ENCODE results near the gene GTF2H1. TPM values are rescaled to one million over a fixed set of nuclear protein-coding genes. Genes with fewer than 3 reads are reported as not detected.

The GTF2H1 gene
- total RNA-seq, 4 donors from 2014 or later, result 33.5 to 77.4 (median 54.8) TPM

DNA sequence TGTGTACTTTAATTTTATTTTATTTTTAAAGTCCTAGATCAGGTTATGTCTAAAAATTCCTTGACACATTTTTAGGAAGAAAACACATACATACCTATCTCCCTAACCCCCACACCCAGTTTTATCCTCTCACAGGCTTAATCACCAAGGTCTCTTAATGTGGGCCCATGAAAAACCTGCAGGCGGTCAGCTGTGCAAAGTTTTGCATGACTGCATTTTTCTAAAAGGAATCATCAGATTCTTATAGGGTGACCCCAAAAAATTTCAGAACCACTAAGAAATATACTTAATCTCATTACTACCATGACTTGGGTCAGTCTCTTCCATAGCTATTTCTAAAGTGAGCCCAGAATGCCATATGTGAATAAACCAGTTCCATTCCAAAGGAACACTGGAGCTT lies 36.5 kb upstream of the GTF2H1 start:
- TF ChIP-seq, protein P1, sequence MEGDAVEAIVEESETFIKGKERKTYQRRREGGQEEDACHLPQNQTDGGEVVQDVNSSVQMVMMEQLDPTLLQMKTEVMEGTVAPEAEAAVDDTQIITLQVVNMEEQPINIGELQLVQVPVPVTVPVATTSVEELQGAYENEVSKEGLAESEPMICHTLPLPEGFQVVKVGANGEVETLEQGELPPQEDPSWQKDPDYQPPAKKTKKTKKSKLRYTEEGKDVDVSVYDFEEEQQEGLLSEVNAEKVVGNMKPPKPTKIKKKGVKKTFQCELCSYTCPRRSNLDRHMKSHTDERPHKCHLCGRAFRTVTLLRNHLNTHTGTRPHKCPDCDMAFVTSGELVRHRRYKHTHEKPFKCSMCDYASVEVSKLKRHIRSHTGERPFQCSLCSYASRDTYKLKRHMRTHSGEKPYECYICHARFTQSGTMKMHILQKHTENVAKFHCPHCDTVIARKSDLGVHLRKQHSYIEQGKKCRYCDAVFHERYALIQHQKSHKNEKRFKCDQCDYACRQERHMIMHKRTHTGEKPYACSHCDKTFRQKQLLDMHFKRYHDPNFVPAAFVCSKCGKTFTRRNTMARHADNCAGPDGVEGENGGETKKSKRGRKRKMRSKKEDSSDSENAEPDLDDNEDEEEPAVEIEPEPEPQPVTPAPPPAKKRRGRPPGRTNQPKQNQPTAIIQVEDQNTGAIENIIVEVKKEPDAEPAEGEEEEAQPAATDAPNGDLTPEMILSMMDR (IDR thresholded peaks at IDR 0.05), result no peak
- TF ChIP-seq POLR2A (IDR thresholded peaks at IDR 0.05), result no peak
- DNase-seq, result no peak
- peaks cover 12 to 97% (median 21%) of the 10 kb centered on the region in 3 donors for H3K36me3 ChIP-seq
- WGBS, 2 donors, result 100% methylated on average over 1 of the region's 1 CpG
- no peaks in the 10 kb centered on the region for H3K27me3 ChIP-seq
- intact Hi-C loops (cut with DNase I), result no loop called here
- H3K9me3 ChIP-seq, result no peaks in the 10 kb centered on the region
- H3K27ac ChIP-seq, result no peak overlapping the region
- H3K4me3 ChIP-seq, result no peak overlapping the region
- H3K4me1 ChIP-seq, result no peaks in the 10 kb centered on the region

DNA sequence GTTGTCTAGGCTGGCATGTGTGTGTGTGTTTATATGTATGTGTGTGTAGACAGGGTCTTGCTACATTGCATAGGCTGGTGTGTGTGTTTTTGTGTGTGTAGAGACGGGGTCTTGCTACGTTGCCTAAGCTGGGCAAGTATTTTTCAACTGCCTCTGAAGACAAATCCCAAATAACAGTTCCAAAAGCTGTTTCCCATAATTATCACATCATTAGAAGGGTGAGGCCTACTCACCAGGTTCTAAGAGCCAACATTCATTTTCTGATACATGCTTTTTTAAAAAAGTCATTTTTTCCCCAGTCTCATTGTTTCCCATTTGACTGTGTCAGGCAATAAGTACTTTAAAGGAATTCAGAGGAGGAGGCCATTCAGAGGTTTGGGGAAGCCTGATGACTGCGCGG lies 33.5 kb upstream of the GTF2H1 start:
- H3K4me1 ChIP-seq, result no peaks in the 10 kb centered on the region
- H3K9me3 ChIP-seq, result no peaks in the 10 kb centered on the region
- TF ChIP-seq POLR2A (IDR thresholded peaks at IDR 0.05), result no peak
- H3K27me3 ChIP-seq, result no peaks in the 10 kb centered on the region
- intact Hi-C loops (cut with DNase I), result no loop called here
- no peak for DNase-seq
- peaks cover 12 to 99% (median 17%) of the 10 kb centered on the region in 3 donors for H3K36me3 ChIP-seq
- H3K27ac ChIP-seq, result no peak overlapping the region
- 95 to 100% methylated on average over 4 of the region's 4 CpGs for WGBS, 2 donors
- no peak overlapping the region for H3K4me3 ChIP-seq

DNA sequence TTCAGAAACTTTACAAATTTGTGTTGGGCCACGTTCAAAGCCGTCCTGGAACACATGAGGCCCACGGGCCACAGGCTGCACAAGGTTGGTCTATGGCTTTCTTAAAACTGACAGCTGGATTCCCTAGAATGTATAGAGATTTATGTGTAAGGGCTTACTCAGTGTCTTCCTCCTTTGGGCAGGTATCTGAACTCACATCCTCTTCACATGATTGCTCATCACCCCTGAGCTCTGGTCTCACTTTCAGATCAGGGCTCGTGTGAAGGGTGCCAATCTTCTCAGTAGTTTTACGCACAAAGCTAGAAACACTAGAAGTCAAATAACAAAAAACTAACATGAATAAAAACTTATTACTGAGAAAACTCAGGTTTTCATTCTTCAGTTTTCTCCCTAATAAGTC lies 27.5 kb upstream of the GTF2H1 start:
- Histone ChIP-seq H3K27ac (no peak overlapping the region), H3K4me1 (no peaks in the 10 kb centered on the region), H3K4me3 (no peak overlapping the region), H3K27me3 (no peaks in the 10 kb centered on the region), H3K9me3 (no peaks in the 10 kb centered on the region), H3K36me3 (peaks cover 0 to 100% (median 34%) of the 10 kb centered on the region in 3 donors)
- intact Hi-C loops (cut with DNase I), result no loop called here
- TF ChIP-seq POLR2A (IDR thresholded peaks at IDR 0.05), result no peak
- TF ChIP-seq, protein P1 (IDR thresholded peaks at IDR 0.05), result no peak
- no peak for DNase-seq
- WGBS, 2 donors, result 86 to 94% methylated on average over 5 of the region's 5 CpGs

DNA sequence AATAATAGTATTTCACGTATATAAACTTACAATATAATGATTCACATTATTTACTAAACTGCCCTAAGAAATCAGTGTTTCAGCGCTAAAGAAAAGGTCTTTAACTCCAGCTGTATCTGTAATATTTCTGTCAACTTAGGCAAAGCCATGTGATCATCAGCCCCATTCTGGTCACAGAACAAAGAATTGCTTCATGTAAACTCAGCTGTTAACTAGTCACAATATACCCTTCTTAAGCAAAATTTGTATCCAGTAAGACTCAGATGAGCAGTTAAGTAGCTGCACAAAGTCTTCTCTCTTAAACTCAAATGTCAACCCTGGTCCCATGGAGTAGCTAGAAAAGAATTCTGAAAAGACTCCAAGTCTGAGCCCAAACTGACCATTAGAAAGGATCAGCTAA lies 27.1 kb upstream of the GTF2H1 start:
- H3K27me3 ChIP-seq, result no peaks in the 10 kb centered on the region
- H3K27ac ChIP-seq, result no peak overlapping the region
- no peak for DNase-seq
- peaks cover 0 to 100% (median 38%) of the 10 kb centered on the region in 3 donors for H3K36me3 ChIP-seq
- 88 to 90% methylated on average over 2 of the region's 2 CpGs for WGBS, 2 donors
- TF ChIP-seq, protein P1 (IDR thresholded peaks at IDR 0.05), result no peak
- no peak for TF ChIP-seq POLR2A (IDR thresholded peaks at IDR 0.05)
- no peaks in the 10 kb centered on the region for H3K4me1 ChIP-seq
- H3K4me3 ChIP-seq, result no peak overlapping the region
- intact Hi-C loops (cut with DNase I), result no loop called here
- H3K9me3 ChIP-seq, result no peaks in the 10 kb centered on the region

DNA sequence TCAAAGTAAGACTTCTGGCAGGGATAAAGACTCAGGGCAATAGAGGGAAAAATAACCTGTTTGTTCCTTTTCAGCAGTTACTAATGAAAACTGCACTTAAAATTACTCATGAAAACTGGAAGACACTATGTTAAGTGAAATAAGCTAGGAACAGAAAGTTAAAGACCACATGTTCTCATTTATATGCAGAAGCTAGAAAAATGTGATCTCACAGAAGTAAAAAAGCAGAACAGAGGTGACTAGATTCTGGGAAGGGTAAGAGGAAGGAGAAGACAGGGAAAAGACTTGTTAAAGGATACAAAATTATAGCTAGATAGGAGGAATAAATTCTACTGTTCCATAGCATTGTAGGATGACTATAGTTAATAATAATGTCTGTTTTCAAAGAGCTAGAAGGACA lies 22.6 kb upstream of the GTF2H1 start:
- peaks cover 0 to 3% (median 0%) of the 10 kb centered on the region in 3 donors for H3K4me1 ChIP-seq
- H3K9me3 ChIP-seq, result no peaks in the 10 kb centered on the region
- no peak for TF ChIP-seq POLR2A (IDR thresholded peaks at IDR 0.05)
- TF ChIP-seq, protein P1 (IDR thresholded peaks at IDR 0.05), result no peak
- no peak overlapping the region for H3K4me3 ChIP-seq
- no peak overlapping the region for H3K27ac ChIP-seq
- peaks cover 0 to 100% (median 27%) of the 10 kb centered on the region in 3 donors for H3K36me3 ChIP-seq
- no peak for DNase-seq
- intact Hi-C loops (cut with DNase I), result no loop called here
- H3K27me3 ChIP-seq, result no peaks in the 10 kb centered on the region

DNA sequence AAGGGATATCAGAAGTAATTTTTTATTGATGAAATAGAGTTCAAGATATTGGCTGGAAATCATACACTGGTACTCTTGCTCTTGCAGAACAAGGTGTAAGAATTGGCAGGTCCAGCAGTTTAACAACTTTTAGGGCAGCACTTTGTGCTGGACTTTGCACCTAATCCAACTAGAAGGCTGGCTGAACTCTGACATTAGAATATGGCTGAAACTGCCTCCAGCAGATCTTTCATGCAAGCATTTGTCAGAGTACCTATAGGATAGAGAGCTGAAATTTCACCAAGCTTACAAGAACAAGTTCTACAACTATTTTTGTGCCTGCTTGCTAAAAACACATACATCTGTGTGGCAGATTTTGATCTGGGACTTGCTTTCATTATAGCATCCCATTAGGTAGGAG lies 17.6 kb upstream of the GTF2H1 start:
- H3K4me1 ChIP-seq, result peaks cover 0 to 41% (median 10%) of the 10 kb centered on the region in 3 donors
- intact Hi-C loops (cut with DNase I), result no loop called here
- no peak for TF ChIP-seq POLR2A (IDR thresholded peaks at IDR 0.05)
- TF ChIP-seq, protein P1 (IDR thresholded peaks at IDR 0.05), result no peak
- no peaks in the 10 kb centered on the region for H3K27me3 ChIP-seq
- H3K9me3 ChIP-seq, result no peaks in the 10 kb centered on the region
- peak overlapping the region; percentile 13 to 66 (median 40) for H3K27ac ChIP-seq
- no peak for DNase-seq
- H3K36me3 ChIP-seq, result peaks cover 0 to 89% (median 9%) of the 10 kb centered on the region in 3 donors
- H3K4me3 ChIP-seq, result no peak overlapping the region

Measured in esophagus squamous epithelium (tissue), 5 donors.